GM19328 (cell line): ENCODE data around the gene NFIA.

Source experiments
- ATAC-seq: cut with Tn5 transposase; IDR thresholded peaks from one replicate; pipeline ENCODE4 v1.9.1; 2021; ENCODE audit warnings: mild to moderate bottlenecking, moderate library complexity; ENCODE audit not compliant: unreplicated experiment

Gene NFIA

DNA sequence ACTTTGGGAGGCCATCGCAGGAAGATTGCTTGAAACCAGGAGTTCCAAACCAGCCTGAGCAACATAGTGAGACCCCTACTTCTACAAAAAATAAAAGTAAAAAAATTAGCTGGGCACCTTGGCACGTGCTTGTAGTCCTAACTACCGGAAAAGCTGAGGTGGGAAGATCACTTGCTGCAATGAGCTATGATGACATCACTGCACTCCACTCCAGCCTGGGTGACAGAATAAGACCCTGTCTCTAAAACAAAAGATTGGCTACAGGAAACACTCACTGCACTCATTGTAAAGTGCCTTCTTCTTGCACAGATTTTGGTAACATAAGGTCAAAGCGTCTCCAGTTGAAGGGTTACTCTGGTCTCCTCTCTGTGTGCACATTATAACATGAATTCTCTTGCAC is 336.8 kb downstream of the NFIA start:
- no peak for ATAC-seq

DNA sequence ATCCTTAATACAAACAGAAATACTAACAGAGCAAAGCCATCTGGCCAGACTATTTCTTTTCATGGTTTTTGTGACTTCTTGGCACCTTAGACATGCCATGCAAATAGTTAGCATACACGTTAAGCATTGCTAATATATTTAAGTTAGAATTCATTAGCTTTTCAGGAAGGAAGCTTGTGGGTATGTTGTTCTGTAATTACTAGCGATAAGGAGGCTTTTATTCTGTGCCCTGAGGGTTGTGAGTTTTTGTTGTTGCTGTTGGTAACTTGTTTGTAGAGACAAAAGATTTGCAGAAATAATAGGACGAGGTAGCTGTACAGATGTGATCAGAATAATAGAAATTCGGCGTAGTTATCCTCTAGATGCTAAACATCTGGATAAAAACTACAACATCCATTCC is 337.3 kb downstream of the NFIA start:
- ATAC-seq = no peak

DNA sequence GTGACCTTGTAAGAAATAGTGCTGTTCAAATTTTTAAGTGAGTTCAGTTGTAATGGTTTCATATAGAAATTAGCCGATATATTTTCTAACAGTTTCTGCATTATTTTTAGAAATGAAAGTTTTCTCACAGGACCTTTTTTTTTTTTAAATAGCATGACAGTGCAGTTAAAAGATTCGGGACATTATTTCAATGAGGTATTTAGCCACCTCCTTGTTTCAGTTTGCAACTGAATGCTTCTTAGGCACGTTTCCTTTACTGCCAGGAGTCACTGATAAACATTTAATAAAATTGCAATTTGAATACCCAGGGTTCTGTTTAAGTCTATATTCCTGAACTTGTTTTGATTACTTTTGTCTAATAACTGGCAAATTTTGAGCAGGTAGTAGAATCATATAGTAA is 337.9 kb downstream of the NFIA start:
- no peak for ATAC-seq

DNA sequence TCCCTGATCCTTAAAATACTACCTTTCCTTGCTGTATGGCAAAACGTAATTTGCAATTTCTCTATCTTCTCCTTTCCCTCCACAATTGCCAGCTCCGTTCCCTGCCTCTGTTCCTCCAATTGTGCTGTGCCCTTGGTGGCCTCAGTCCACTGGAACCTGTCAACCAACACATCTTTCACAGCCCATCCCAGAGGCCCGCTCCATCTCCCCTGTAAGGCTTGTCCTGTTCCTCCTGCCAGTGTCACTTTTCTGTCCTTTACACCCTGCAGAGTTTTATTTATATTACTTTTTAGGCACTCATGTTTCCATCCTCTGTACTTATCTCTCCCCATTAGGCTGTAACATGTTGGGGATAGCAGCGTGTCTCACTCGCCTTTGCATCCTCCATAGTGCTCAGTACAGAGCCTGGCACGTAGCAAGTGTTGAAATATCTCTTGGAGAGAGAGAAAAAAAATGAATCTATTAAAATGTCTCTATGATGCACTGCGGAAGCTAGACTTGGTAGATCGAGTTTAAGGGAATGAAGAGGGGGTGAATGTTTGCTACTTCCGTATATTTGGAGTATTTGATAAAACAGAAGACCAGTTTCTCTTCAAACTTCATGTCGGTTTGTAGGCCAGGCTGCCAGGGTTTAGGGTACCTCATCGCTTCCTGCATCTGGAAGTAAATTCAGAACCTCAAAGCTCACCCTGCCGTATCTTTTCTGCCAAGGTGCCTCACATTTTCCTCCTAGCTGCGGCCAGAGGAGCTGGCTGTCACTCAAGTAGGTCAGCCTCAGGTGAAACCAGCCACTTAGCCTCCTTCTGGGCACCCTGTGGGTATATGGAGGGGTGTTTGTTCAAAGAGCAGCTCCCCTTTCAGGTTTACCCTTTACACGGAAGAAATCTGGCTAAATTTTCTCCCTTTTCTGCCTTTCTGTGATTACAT is 338.8 kb downstream of the NFIA start:
- ATAC-seq = no peak

DNA sequence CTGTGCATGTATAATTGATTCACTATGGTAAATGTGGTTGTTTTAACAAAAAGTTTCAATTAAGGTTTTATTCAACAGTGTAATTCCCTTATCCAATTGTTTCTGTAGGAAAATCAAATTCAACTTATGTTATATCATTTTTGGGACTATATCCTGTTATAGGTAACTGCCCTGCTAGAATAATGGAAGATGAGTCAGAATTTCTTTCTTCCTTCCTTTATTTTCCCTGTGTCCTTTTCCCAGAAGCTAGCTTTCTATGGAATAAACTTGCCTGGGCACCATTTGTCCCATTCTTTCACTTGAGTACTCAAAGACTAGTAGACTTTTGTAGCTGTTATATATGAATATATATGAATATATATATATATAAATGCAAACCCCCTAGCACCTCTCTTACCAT is 341.3 kb downstream of the NFIA start:
- ATAC-seq = no peak

DNA sequence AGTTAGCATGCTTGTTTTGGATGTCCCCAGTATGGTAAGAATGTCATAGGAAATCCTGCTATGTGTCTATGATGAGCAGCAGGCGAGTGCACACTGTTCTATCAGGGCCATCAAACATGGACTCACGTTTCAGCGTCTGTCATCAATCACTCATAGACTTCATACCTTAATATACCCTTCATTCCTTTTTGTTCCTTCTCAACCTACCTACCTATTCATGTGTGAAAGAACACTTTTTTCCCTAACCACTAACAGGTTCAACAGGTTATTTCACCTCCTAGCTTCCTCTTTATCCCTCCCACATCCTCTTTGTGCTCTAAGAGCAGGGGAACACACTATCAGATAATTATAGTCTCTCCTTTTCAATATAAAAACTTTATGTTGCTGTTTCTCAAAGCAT is 342.0 kb downstream of the NFIA start:
- no peak for ATAC-seq

GRCh38 chr1:61425040-61425439 is 342.7 kb downstream of the NFIA start:
- ATAC-seq = no peak

- ATAC-seq = no peak
Observed at GRCh38 chr1:61426254-61426653, 343.9 kb downstream of the NFIA start.

GRCh38 chr1:61426885-61427284 is 344.5 kb downstream of the NFIA start:
- no peak for ATAC-seq

GRCh38 chr1:61427510-61427909 is 345.1 kb downstream of the NFIA start:
- no peak for ATAC-seq

DNA sequence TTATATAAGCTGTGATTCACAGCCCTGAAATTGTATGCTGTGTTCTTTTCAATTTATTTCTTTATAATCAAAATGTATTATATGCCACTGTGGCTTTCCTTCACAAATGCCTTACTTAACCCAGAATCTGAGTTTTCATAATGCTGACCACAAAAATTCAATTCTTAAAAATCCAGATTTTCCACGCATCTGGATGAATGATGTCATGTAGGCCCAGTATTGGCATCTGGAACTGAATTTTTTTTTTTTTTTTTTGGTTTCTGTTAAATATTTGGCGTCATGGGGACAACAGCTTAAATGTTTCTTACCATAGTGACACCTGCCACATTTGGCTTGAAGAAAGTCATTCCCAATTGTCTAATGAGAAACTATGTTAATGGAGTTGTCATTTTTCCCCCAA is 345.8 kb downstream of the NFIA start:
- no peak for ATAC-seq

- ATAC-seq = no peak
Observed at GRCh38 chr1:61432616-61433388, 350.4 kb downstream of the NFIA start.

- no peak for ATAC-seq
Observed at GRCh38 chr1:61433646-61434045, 351.3 kb downstream of the NFIA start.

DNA sequence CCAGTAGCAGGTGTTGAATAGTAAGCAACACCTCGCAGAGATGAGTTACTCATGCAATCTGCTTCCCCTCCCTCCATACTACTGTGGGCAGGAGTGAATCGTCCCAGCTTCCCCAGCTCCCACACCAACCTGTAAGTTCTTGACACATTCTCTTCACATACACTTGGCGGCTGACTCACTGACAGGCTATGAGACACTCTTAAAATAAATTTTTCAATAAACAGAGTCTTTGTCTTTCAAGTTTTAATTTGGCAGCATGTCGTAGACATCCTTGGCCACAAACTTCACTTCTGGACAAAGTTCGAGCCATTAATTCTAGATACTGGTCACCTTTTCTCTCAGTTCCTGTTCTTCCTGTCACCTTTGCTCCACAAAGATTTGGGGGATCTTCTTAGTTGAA is 351.9 kb downstream of the NFIA start:
- no peak for ATAC-seq

DNA sequence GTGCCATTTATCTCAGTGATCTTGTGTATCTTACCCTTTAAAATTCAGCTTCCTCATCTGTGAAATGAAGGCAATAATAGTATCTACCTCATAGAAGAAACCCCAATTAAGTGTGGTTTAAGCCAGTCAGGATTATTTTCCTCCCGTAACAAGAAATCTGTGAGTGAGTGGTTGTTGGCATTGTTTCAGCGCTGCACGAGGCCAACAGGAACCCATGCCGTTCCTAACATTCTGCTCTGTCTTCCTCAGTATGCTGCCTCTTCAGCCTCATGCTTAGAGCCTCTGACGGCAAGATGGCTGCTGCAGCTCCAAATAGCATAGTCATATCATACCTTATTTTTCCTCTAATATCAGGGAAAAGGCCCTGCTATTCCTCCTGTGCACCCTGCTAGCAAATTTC is 352.9 kb downstream of the NFIA start:
- ATAC-seq = no peak

DNA sequence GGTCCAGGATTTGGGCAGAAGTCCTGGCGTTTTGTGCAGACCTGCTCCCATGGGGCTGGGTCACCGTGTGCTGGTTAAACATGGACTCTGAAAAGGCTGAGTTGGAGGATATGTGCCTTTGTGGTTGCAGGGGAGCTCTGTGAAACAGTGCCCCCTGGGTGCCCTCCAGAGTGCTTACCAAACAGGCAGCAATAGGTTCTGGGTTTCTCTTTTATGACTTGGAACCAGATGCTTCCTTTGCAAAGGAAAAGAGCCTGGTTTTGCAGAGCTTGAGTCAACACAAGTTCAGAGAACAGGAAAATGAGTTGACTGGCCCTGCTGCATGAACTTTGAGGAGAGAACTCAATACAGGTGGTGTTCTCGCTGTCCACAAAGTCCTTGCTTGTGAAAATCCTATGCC is 353.7 kb downstream of the NFIA start:
- ATAC-seq = no peak

GRCh38 chr1:61436491-61437120 is 354.2 kb downstream of the NFIA start:
- ATAC-seq = no peak

- ATAC-seq = no peak
Observed at GRCh38 chr1:61439234-61439633, 356.9 kb downstream of the NFIA start.

DNA sequence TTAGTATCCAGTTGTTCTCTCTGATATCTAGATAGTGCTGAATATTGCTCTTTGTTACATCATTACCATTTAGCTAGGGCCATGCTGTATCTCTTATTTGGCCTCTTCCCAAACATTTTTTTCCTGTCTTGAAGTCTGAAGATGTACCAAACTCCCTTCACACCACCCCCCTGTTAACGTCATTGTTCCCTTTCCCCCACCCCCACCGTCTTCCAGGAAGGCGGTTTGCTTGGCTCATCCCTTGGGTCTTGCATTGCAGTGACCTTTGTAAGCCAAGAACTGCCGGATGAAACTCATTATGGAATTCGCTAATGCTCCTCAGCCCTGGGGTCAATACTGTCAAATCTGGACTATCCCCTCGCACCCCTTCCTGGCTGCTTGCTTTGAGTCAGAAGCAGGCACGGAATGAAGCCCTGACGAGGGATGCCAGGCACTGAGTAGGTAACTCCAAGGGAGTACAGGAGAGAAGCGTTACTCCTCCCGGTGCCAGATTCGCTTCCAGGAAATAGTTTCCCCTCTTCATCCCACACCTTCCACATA is 359.4 kb downstream of the NFIA start:
- no peak for ATAC-seq

GRCh38 chr1:61442544-61442943 is 360.2 kb downstream of the NFIA start:
- ATAC-seq = no peak

GRCh38 chr1:61444288-61444687 is 361.9 kb downstream of the NFIA start:
- ATAC-seq = no peak
